ENCODE data around the gene ADAMTSL3. TPM values are rescaled to one million over a fixed set of nuclear protein-coding genes. Genes with fewer than 3 reads are reported as not detected.

ADAMTSL3 gene
- total RNA-seq, 6 experiments from 2014 or later: not detected

- Mint-ChIP-seq H3K27me3 (ENCODE audit: insufficient read depth) (no peaks in the 10 kb centered on the region), H3K27ac (no peak overlapping the region), H3K4me1 (ENCODE audit: low read depth) (no peaks in the 10 kb centered on the region), H3K36me3 (ENCODE audit: low read depth) (0 out of 2 replicates have a peak, but pooled peaks cover 4% of the 10 kb centered on the region), H3K9me3 (peaks cover 45% of the 10 kb centered on the region), H3K4me3 (no peak overlapping the region)
- TF ChIP-seq, protein P1, sequence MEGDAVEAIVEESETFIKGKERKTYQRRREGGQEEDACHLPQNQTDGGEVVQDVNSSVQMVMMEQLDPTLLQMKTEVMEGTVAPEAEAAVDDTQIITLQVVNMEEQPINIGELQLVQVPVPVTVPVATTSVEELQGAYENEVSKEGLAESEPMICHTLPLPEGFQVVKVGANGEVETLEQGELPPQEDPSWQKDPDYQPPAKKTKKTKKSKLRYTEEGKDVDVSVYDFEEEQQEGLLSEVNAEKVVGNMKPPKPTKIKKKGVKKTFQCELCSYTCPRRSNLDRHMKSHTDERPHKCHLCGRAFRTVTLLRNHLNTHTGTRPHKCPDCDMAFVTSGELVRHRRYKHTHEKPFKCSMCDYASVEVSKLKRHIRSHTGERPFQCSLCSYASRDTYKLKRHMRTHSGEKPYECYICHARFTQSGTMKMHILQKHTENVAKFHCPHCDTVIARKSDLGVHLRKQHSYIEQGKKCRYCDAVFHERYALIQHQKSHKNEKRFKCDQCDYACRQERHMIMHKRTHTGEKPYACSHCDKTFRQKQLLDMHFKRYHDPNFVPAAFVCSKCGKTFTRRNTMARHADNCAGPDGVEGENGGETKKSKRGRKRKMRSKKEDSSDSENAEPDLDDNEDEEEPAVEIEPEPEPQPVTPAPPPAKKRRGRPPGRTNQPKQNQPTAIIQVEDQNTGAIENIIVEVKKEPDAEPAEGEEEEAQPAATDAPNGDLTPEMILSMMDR (IDR thresholded peaks at IDR 0.05): no peak
- no peak for DNase-seq
Observed at GRCh38 chr15:83854950-83855707, 201.2 kb downstream of the ADAMTSL3 start.

GRCh38 chr15:83855956-83856355 is 202.0 kb downstream of the ADAMTSL3 start:
- no peaks in the 10 kb centered on the region for H3K4me1 Mint-ChIP-seq (ENCODE audit: low read depth)
- H3K36me3 Mint-ChIP-seq (ENCODE audit: low read depth): 0 out of 2 replicates have a peak, but pooled peaks cover 4% of the 10 kb centered on the region
- TF ChIP-seq, protein P1 (IDR thresholded peaks at IDR 0.05): no peak
- H3K27me3 Mint-ChIP-seq (ENCODE audit: insufficient read depth): no peaks in the 10 kb centered on the region
- DNase-seq: no peak
- H3K9me3 Mint-ChIP-seq: peaks cover 50% of the 10 kb centered on the region
- H3K4me3 Mint-ChIP-seq: no peak overlapping the region
- H3K27ac Mint-ChIP-seq: no peak overlapping the region

DNA sequence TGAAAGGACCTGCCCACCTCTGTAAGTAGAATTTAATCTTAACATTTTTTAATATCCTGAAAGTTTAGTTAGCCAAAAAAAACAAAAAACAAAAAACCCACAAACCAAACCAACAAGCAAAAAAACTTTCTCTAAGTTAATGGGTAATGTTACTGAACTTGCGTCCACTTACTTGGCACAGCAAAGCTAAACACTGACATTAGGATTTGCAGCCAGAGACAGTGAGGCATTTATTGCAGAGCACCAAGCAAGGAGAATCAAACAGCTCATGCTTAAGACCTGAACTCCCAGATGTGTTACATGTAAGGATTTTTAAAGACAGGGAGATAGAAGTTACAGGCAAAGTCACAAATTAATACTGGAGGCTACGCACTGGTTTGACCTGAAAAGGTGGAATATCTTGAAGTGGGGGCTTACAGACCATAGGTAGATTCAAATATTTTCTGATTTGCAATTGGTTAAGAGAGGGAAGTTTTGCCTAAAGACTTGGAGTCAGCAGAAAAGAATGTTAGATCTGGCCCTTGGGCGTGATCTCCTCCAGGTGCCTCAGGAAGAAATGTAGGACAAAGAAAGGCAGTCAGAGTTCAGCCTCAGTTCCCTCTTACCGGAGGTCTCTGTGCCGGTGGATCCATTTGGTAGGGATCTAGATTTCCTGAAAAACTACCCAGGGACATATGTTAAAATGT is 205.0 kb downstream of the ADAMTSL3 start:
- DNase-seq: no peak
- no peaks in the 10 kb centered on the region for H3K27me3 Mint-ChIP-seq (ENCODE audit: insufficient read depth)
- no peaks in the 10 kb centered on the region for H3K4me1 Mint-ChIP-seq (ENCODE audit: low read depth)
- no peak overlapping the region for H3K27ac Mint-ChIP-seq
- peaks cover 58% of the 10 kb centered on the region for H3K9me3 Mint-ChIP-seq
- TF ChIP-seq, protein P1 (IDR thresholded peaks at IDR 0.05): no peak
- H3K4me3 Mint-ChIP-seq: no peak overlapping the region
- 0 out of 2 replicates have a peak, but pooled peaks cover 4% of the 10 kb centered on the region for H3K36me3 Mint-ChIP-seq (ENCODE audit: low read depth)

DNA sequence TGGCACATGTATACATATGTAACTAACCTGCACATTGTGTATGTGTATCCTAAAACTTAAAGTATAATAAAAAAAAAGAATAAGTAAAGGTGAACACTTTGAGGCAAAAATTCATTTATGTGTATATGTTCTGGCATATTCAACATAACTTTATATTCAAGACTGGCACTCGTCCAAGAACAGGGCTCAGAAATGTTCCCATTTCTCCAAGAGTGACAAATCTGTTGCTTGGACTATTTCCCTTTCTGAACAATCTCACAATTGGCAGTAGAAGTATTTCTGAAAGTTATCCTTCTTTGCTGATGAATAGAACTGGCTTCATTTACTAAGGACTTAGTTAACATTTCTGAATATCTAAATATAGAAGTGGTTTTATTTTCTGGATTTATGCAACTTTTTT is 212.8 kb downstream of the ADAMTSL3 start:
- DNase-seq: no peak

DNA sequence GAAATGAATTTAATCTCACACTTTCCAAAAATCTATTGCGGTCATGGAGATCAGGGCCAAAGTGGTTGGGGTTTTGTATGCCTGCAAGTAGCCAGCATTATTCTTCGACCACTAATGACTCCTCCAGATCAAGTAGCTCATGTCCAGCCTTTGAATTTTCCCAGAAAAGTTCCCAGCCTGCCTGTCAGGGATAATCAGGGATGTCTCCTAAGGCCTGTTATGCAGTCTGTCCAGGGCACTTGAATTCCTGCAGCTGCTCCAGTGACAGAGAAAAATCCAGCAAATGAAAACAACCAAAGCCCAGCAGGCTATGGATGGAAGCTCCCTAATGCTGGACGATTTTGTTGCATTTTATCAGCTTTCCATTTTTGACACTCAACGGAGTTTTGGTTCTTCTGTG is 215.4 kb downstream of the ADAMTSL3 start:
- Mint-ChIP-seq H3K36me3 (ENCODE audit: low read depth) (no peaks in the 10 kb centered on the region), H3K4me1 (ENCODE audit: low read depth) (no peaks in the 10 kb centered on the region), H3K9me3 (peaks cover 37% of the 10 kb centered on the region), H3K27ac (no peak overlapping the region), H3K27me3 (ENCODE audit: insufficient read depth) (peaks cover 3% of the 10 kb centered on the region; the same call in 1 of the 2 replicates), H3K4me3 (no peak overlapping the region)
- TF ChIP-seq, protein P1 (IDR thresholded peaks at IDR 0.05): no peak
- no peak for DNase-seq

More for the DNA sequence above, 212.8 kb downstream of the ADAMTSL3 start:
- no peaks in the 10 kb centered on the region for H3K4me1 Mint-ChIP-seq (ENCODE audit: low read depth)
- H3K9me3 Mint-ChIP-seq: peaks cover 34% of the 10 kb centered on the region
- TF ChIP-seq, protein P1 (IDR thresholded peaks at IDR 0.05): no peak
- H3K27me3 Mint-ChIP-seq (ENCODE audit: insufficient read depth): peaks cover 3% of the 10 kb centered on the region; the same call in 1 of the 2 replicates
- no peak overlapping the region for H3K27ac Mint-ChIP-seq
- H3K4me3 Mint-ChIP-seq: no peak overlapping the region
- H3K36me3 Mint-ChIP-seq (ENCODE audit: low read depth): no peaks in the 10 kb centered on the region

Data from HFFc6 (cell line).